ENCODE results near the gene RBM42. TPM values are rescaled to one million over a fixed set of nuclear protein-coding genes. Genes with fewer than 3 reads are reported as not detected.
"Not testable (repeated sequence)": the region's sequence is repeated elsewhere in the genome, so short reads cannot be mapped to it uniquely, and the experiment has no call there.

The RBM42 gene
- total RNA-seq, 1 donor from 2014 or later, result 91.3 TPM

DNA sequence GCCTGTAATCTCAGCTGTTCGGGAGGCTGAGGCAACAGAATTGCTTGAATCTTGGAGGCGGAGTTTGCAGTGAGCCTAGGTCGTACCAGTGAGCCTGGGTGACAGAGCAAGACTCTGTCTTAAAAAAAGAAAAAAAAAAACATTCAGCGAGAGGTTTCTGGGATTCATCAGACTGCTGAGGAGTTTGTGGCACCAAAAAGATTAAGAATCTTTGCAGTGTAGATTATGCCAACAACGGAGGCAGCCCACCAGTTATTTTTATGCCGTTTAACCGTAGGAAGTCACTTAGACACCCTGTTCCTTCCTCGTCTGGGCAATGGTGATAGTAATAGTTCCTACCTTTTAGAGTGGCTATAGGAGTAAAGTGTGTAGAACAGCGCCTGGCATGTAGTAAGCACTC is 21.7 kb downstream of the RBM42 start:
- Mint-ChIP-seq H3K36me3 (ENCODE audit: low read depth) (peaks cover 15% of the 10 kb centered on the region), H3K27ac (ENCODE audit: unreplicated experiment) (no peak overlapping the region), H3K4me1 (ENCODE audit: low read depth) (peaks cover 14% of the 10 kb centered on the region), H3K9me3 (ENCODE audit: low read depth) (no peaks in the 10 kb centered on the region), H3K4me3 (ENCODE audit: unreplicated experiment) (no peak overlapping the region), H3K27me3 (ENCODE audit: low read depth) (no peaks in the 10 kb centered on the region)
- no peak for DNase-seq (ENCODE audit: low spot score)
- TF ChIP-seq, protein P1, sequence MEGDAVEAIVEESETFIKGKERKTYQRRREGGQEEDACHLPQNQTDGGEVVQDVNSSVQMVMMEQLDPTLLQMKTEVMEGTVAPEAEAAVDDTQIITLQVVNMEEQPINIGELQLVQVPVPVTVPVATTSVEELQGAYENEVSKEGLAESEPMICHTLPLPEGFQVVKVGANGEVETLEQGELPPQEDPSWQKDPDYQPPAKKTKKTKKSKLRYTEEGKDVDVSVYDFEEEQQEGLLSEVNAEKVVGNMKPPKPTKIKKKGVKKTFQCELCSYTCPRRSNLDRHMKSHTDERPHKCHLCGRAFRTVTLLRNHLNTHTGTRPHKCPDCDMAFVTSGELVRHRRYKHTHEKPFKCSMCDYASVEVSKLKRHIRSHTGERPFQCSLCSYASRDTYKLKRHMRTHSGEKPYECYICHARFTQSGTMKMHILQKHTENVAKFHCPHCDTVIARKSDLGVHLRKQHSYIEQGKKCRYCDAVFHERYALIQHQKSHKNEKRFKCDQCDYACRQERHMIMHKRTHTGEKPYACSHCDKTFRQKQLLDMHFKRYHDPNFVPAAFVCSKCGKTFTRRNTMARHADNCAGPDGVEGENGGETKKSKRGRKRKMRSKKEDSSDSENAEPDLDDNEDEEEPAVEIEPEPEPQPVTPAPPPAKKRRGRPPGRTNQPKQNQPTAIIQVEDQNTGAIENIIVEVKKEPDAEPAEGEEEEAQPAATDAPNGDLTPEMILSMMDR (IDR thresholded peaks at IDR 0.05), result no peak

DNA sequence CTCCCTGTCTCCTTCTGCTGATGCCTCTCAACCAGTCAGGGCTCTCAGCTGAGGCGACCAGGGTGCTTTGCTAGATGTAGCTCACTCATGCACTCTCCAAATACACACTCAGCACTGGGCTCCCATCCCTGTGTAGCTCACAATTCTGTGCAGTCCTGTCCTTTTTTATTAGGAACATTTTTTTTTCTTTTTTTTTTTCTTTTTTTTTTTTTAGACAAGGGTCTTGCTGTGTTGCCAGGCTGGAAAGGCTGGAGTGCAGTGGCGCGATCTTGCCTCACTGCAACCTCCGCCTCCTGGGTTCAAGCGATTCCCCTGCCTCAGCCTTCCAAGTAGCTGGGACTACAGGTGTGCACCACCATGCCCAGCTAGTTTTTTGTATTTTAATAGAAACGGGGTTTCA is 26.0 kb downstream of the RBM42 start:
- H3K9me3 Mint-ChIP-seq (ENCODE audit: low read depth); H3K4me1 Mint-ChIP-seq (ENCODE audit: low read depth); DNase-seq (ENCODE audit: low spot score); H3K27ac Mint-ChIP-seq (ENCODE audit: unreplicated experiment); H3K4me3 Mint-ChIP-seq (ENCODE audit: unreplicated experiment); H3K27me3 Mint-ChIP-seq (ENCODE audit: low read depth): not testable (repeated sequence)
- peaks cover 31% of the 10 kb centered on the region for H3K36me3 Mint-ChIP-seq (ENCODE audit: low read depth)

DNA sequence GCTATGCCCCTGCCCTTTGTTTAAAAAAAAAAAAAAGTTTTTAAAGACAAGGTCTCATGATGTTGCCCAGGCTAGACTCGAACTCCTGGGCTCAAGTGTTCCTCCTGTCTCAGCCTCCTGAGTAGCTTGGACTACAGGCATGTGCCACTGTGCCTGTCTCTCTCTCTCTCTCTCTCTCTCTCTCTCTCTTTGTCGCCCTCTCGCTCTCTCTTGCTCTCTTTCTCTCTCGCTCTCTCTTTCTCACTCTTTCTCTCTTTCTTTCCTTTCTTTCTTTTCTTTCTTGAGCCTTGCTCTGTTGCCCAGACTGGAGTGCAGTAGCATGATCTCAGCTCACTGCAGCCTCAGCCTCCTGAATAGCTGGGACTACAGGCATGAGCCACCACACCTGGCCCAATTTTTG is 26.8 kb downstream of the RBM42 start:
- no peak overlapping the region for H3K27ac Mint-ChIP-seq (ENCODE audit: unreplicated experiment)
- H3K4me3 Mint-ChIP-seq (ENCODE audit: unreplicated experiment), result no peak overlapping the region
- peaks cover 32% of the 10 kb centered on the region for H3K36me3 Mint-ChIP-seq (ENCODE audit: low read depth)
- no peaks in the 10 kb centered on the region for H3K27me3 Mint-ChIP-seq (ENCODE audit: low read depth)
- H3K4me1 Mint-ChIP-seq (ENCODE audit: low read depth), result peaks cover 3% of the 10 kb centered on the region
- TF ChIP-seq, protein P1 (IDR thresholded peaks at IDR 0.05), result no peak
- no peaks in the 10 kb centered on the region for H3K9me3 Mint-ChIP-seq (ENCODE audit: low read depth)
- no peak for DNase-seq (ENCODE audit: low spot score)

DNA sequence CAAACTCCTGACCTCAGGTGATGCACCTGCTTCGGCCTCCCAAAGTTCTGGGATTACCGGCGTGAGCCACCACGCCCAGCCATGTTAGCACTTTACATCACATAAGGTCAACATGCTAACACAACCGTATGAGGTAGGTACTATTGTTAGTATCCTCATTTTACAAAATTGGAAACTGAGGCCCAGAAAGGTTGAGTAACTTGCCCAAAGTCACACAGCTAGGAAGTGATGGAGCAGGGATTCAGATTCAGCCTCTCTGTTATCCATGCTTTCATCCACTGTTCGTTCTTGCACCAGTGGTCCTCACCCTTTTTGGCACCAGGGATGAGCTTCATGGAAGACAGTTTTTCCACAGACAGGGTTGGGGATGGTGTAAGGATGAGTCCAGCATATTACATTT is 27.9 kb downstream of the RBM42 start:
- Mint-ChIP-seq H3K4me3 (ENCODE audit: unreplicated experiment) (no peak overlapping the region), H3K9me3 (ENCODE audit: low read depth) (no peaks in the 10 kb centered on the region), H3K4me1 (ENCODE audit: low read depth) (no peaks in the 10 kb centered on the region), H3K27ac (ENCODE audit: unreplicated experiment) (no peak overlapping the region), H3K27me3 (ENCODE audit: low read depth) (no peaks in the 10 kb centered on the region), H3K36me3 (ENCODE audit: low read depth) (peaks cover 32% of the 10 kb centered on the region)
- TF ChIP-seq, protein P1 (IDR thresholded peaks at IDR 0.05), result no peak
- no peak for DNase-seq (ENCODE audit: low spot score)

DNA sequence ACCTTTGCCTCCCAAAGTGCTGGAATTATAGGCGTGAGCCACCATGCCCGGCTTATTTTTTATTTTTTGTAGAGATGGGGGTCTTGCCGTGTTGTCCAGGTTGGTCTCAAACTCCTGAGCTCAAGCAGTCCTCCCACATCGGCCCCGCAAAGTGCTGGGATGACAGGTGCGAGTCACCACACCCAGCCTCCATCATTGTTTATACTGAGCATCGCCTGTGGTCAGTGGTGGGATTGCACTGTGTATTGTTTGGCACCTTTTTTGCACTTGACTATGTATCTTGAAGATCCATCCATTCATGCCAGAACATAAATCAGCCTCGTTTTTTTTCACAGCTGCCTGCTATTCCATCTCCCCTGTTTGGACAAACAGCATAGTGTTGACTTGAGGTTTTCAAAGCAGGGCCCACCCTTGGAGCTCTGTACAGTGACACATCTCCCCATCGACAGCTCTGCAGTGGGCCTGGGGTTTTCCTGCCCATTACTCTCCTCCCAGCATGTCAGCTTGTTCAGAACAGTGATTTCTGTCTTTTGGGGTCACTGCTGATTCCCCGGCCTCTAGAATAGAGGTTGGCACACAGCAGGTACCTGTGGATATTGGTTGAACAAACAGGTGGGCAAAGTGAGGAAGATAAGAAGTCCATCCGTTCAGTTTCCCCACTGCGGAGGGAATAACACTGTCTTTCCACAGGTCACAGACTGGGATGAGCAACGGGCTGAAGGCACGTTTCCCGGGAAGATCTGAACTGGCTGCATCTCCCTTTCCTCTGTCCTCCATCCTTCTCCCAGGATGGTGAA is 29.3 kb downstream of the RBM42 start:
- TF ChIP-seq, protein P1 (IDR thresholded peaks at IDR 0.05), result peak; percentile 21
- H3K36me3 Mint-ChIP-seq (ENCODE audit: low read depth), result peaks cover 32% of the 10 kb centered on the region
- H3K27me3 Mint-ChIP-seq (ENCODE audit: low read depth), result no peaks in the 10 kb centered on the region
- no peaks in the 10 kb centered on the region for H3K9me3 Mint-ChIP-seq (ENCODE audit: low read depth)
- no peak for DNase-seq (ENCODE audit: low spot score)
- H3K27ac Mint-ChIP-seq (ENCODE audit: unreplicated experiment), result no peak overlapping the region
- H3K4me3 Mint-ChIP-seq (ENCODE audit: unreplicated experiment), result no peak overlapping the region
- no peaks in the 10 kb centered on the region for H3K4me1 Mint-ChIP-seq (ENCODE audit: low read depth)

DNA sequence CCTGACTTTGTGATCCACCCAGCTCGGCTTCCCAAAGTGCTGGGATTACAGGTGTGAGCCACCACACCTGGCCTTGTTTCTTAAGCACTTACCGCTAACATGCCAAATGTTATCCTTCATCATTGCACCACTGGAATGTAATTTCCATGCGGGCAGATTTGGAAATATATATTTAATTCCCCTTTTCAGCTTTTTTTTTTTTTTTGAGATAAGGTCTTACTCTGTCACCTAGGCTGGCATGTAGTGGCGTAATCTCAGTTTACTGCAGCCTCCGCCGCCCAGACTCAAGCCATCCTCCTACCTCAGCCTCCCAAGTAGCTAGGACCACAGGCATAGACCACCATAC is 33.1 kb downstream of the RBM42 start:
- Mint-ChIP-seq H3K27ac (ENCODE audit: unreplicated experiment) (no peak overlapping the region), H3K36me3 (ENCODE audit: low read depth) (peaks cover 22% of the 10 kb centered on the region), H3K9me3 (ENCODE audit: low read depth) (no peaks in the 10 kb centered on the region), H3K27me3 (ENCODE audit: low read depth) (no peaks in the 10 kb centered on the region), H3K4me1 (ENCODE audit: low read depth) (no peaks in the 10 kb centered on the region), H3K4me3 (ENCODE audit: unreplicated experiment) (no peak overlapping the region)
- no peak for DNase-seq (ENCODE audit: low spot score)
- TF ChIP-seq, protein P1 (IDR thresholded peaks at IDR 0.05), result no peak
